ENCODE measurements around the gene GRAMD4. TPM values are rescaled to one million over a fixed set of nuclear protein-coding genes. Genes with fewer than 3 reads are reported as not detected.

Gene GRAMD4
- total and polyA plus RNA-seq, 10 of the 15 experiments (the other 5 are each of a cell fraction or from before 2014, with no cell fraction given) = 0.21 to 45.5 (median 10.6) TPM

DNA sequence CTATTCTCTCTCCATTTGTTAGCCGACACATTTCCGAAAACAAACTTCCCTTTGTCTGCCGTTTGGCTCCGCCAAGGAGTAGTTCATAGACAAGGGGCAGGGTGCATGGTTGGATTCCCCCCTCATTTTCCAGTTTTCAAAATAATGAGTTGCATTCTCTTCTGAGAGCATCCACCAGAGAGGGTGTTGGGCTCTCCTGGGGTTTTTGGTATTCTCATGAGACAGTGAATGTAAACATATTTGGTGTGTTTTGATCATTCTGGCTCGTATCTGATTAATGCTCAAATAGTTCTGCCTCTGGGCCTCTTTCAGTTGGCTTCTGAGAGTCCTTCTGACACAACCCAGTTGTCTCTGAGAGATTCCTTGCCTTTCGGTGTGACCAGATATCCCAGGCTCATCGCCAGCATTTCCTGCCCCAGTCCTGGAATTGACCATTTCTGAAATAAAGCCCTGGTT lies 21.7 kb downstream of the GRAMD4 start:
- intact Hi-C loops (cut with micrococcal nuclease; ENCODE audit: unreplicated experiment) = no loop called here
- Histone ChIP-seq H3K79me2 (ENCODE audit: control insufficient read depth, insufficient read depth, low read length) (no peaks in the 10 kb centered on the region; the same call in 1 of the 2 replicates), H3K9ac (ENCODE audit: control insufficient read depth, insufficient read depth, low read length) (no peak overlapping the region), H2AFZ (ENCODE audit: control insufficient read depth, low read depth, low read length) (no peak overlapping the region), H3K4me1 (ENCODE audit: control insufficient read depth, insufficient read depth, low read length) (no peaks in the 10 kb centered on the region), H3K27me3 (replicated peaks in 1 of 2; ENCODE audit: control insufficient read depth in 2 of 2, insufficient read depth in 2 of 2, low read length in 1 of 2) (no peaks in the 10 kb centered on the region), H3K36me3 (ENCODE audit: control insufficient read depth in 2 of 2, insufficient read depth in 2 of 2, low read length in 1 of 2) (peaks cover 0 to 7% of the 10 kb centered on the region in 2 experiments; a peak in 3 of 4 replicates), H3K27ac (ENCODE audit: control insufficient read depth, insufficient read depth) (no peak overlapping the region), H3K4me3 (no peak overlapping the region), H3K4me2 (ENCODE audit: control insufficient read depth, insufficient read depth) (no peak overlapping the region), H4K20me1 (ENCODE audit: control insufficient read depth, insufficient read depth) (no peaks in the 10 kb centered on the region), H3K9me3 (replicated peaks; ENCODE audit: control insufficient read depth, insufficient read depth, low read length) (no peaks in the 10 kb centered on the region)
- no TSS peak for BruUV-seq (replicated peaks)
- DNase-seq (ENCODE audit: low read depth, low spot score) (no peak), ATAC-seq (no peak), FAIRE-seq (no peak)
- in situ Hi-C loops (cut with MboI) = no loop called here
- ChIA-PET SMC1A (ENCODE audit: uncharacterized antibody, unreplicated experiment) (interaction anchor here (1.2 kb wide), 1 partner anchor 80 kb away, joined by 3 read pairs; no protein-coding TSS in a partner anchor), CTCF (no interaction called here), RAD21 (ENCODE audit: unreplicated experiment) (no interaction called here), POLR2A (no interaction called here)
- TF ChIP-seq, protein P1, sequence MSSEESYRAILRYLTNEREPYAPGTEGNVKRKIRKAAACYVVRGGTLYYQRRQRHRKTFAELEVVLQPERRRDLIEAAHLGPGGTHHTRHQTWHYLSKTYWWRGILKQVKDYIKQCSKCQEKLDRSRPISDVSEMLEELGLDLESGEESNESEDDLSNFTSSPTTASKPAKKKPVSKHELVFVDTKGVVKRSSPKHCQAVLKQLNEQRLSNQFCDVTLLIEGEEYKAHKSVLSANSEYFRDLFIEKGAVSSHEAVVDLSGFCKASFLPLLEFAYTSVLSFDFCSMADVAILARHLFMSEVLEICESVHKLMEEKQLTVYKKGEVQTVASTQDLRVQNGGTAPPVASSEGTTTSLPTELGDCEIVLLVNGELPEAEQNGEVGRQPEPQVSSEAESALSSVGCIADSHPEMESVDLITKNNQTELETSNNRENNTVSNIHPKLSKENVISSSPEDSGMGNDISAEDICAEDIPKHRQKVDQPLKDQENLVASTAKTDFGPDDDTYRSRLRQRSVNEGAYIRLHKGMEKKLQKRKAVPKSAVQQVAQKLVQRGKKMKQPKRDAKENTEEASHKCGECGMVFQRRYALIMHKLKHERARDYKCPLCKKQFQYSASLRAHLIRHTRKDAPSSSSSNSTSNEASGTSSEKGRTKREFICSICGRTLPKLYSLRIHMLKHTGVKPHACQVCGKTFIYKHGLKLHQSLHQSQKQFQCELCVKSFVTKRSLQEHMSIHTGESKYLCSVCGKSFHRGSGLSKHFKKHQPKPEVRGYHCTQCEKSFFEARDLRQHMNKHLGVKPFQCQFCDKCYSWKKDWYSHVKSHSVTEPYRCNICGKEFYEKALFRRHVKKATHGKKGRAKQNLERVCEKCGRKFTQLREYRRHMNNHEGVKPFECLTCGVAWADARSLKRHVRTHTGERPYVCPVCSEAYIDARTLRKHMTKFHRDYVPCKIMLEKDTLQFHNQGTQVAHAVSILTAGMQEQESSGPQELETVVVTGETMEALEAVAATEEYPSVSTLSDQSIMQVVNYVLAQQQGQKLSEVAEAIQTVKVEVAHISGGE (CRISPR knock-in tag; IDR thresholded peaks at IDR 0.05) = no peak
- TF ChIP-seq BRCA1 (IDR thresholded peaks at IDR 0.05; ENCODE audit: low read depth, low read length) (no peak), ZNF622 (IDR thresholded peaks at IDR 0.05) (no peak), JUND (IDR thresholded peaks at IDR 0.05; ENCODE audit: low read depth, low read length) (no peak), ATF7 (IDR thresholded peaks at IDR 0.05; ENCODE audit: low read depth) (no peak), RELA (IDR thresholded peaks at IDR 0.05; ENCODE audit: borderline replicate concordance, partially characterized antibody) (no peak), POLR2AphosphoS2 (IDR thresholded peaks at IDR 0.05; ENCODE audit: low read depth, low read length) (no peak), EZH2 (IDR thresholded peaks at IDR 0.05; ENCODE audit: borderline replicate concordance, control insufficient read depth, low read depth, low read length) (no peak), POLR2AphosphoS5 (IDR thresholded peaks at IDR 0.05; ENCODE audit: low read length) (no peak), ETV6 (conservative IDR thresholded peaks at IDR 0.05 in 1 of 2, IDR thresholded peaks at IDR 0.05 in 1 of 2; ENCODE audit: borderline replicate concordance in 1 of 2, low read depth in 1 of 2) (no peak)
- TF ChIP-seq, protein P2, sequence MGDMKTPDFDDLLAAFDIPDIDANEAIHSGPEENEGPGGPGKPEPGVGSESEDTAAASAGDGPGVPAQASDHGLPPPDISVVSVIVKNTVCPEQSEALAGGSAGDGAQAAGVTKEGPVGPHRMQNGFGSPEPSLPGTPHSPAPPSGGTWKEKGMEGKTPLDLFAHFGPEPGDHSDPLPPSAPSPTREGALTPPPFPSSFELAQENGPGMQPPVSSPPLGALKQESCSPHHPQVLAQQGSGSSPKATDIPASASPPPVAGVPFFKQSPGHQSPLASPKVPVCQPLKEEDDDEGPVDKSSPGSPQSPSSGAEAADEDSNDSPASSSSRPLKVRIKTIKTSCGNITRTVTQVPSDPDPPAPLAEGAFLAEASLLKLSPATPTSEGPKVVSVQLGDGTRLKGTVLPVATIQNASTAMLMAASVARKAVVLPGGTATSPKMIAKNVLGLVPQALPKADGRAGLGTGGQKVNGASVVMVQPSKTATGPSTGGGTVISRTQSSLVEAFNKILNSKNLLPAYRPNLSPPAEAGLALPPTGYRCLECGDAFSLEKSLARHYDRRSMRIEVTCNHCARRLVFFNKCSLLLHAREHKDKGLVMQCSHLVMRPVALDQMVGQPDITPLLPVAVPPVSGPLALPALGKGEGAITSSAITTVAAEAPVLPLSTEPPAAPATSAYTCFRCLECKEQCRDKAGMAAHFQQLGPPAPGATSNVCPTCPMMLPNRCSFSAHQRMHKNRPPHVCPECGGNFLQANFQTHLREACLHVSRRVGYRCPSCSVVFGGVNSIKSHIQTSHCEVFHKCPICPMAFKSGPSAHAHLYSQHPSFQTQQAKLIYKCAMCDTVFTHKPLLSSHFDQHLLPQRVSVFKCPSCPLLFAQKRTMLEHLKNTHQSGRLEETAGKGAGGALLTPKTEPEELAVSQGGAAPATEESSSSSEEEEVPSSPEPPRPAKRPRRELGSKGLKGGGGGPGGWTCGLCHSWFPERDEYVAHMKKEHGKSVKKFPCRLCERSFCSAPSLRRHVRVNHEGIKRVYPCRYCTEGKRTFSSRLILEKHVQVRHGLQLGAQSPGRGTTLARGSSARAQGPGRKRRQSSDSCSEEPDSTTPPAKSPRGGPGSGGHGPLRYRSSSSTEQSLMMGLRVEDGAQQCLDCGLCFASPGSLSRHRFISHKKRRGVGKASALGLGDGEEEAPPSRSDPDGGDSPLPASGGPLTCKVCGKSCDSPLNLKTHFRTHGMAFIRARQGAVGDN (IDR thresholded peaks at IDR 0.05) = no peak
- 73% methylated on average over 7 of the region's 7 CpGs for WGBS (ENCODE audit: insufficient coverage, insufficient replicate concordance, low lambda C conversion rate, missing lambda C conversion rate)
